Stimulated activated CD8-positive, alpha-beta memory T cell treated with anti-CD3 and anti-CD28 coated beads, Interleukin-4, amount 100 ng/mL, for 24 hours (primary cell): ENCODE results near the gene ARFRP1.
A peak's percentile ranks its signal among the peaks of the same experiment; 100 is the strongest.

ENCODE experiments used
- DNase-seq: peaks from one replicate; pipeline ENCODE4 v3.0.0-alpha.2; 2020; ENCODE audit warnings: low read depth

The ARFRP1 gene

GRCh38 chr20:63701329-63702035 lies 6.3 kb downstream of the ARFRP1 start:
- no peak for DNase-seq

- DNase-seq, result no peak
These were observed 6.8 kb downstream of the ARFRP1 start for GRCh38 chr20:63701051-63701328.

GRCh38 chr20:63700199-63701050 lies 7.4 kb downstream of the ARFRP1 start:
- no peak for DNase-seq

- DNase-seq, result no peak
These were observed 8.1 kb downstream of the ARFRP1 start for GRCh38 chr20:63699466-63700198.

- DNase-seq, result peak; percentile 42
These were observed 8.9 kb downstream of the ARFRP1 start for GRCh38 chr20:63698739-63699465.

- DNase-seq, result no peak
These were observed 9.8 kb downstream of the ARFRP1 start for GRCh38 chr20:63697868-63698545.

GRCh38 chr20:63697357-63697867 lies 10.4 kb downstream of the ARFRP1 start:
- DNase-seq, result no peak

- DNase-seq, result no peak
These were observed 11.0 kb downstream of the ARFRP1 start, which contains the start of gene TNFRSF6B for GRCh38 chr20:63696628-63697356. TNFRSF6B (plus strand) TSS chr20:63696652; CDS start chr20:63696768, 116 bp downstream.

- DNase-seq, result no peak
These were observed 11.5 kb downstream of the ARFRP1 start for GRCh38 chr20:63696306-63696627.

- DNase-seq, result no peak
These were observed 12.1 kb downstream of the ARFRP1 start for GRCh38 chr20:63695424-63696305.

- DNase-seq, result no peak
These were observed 13.0 kb downstream of the ARFRP1 start for GRCh38 chr20:63694584-63695423.

- no peak for DNase-seq
These were observed 13.8 kb downstream of the ARFRP1 start for GRCh38 chr20:63693733-63694583.

- DNase-seq, result no peak
These were observed 14.6 kb downstream of the ARFRP1 start for GRCh38 chr20:63693083-63693732.

GRCh38 chr20:63692436-63693082 lies 15.2 kb downstream of the ARFRP1 start:
- no peak for DNase-seq

- no peak for DNase-seq
These were observed 15.9 kb downstream of the ARFRP1 start for GRCh38 chr20:63691711-63692435.
